OCI-LY1 (cell line): ENCODE results near the gene RAB18.

Source experiments
- EZH2 ChIP-seq: fragments of 200-600 bp; sonication (generic), shearing (Covaris generic); IDR thresholded peaks from 2 replicates; pipeline ENCODE4 v1.8.0; 2017; ENCODE audit warnings: borderline replicate concordance, mixed run types, mild to moderate bottlenecking, antibody characterized with exemption, low read length, moderate library complexity, mixed read lengths
- TF ChIP-seq, protein P1 (sequence below): fragments of 200-600 bp; sonication (generic), shearing (Covaris generic); IDR thresholded peaks from 2 replicates; pipeline ENCODE4 v1.5.1; 2017; ENCODE audit warnings: mild to moderate bottlenecking, antibody characterized with exemption, low read length, moderate library complexity, mixed read lengths

GRCh38 chr10:27481486-27481885 is 22.6 kb upstream of the RAB18 start:
- TF ChIP-seq, protein P1, sequence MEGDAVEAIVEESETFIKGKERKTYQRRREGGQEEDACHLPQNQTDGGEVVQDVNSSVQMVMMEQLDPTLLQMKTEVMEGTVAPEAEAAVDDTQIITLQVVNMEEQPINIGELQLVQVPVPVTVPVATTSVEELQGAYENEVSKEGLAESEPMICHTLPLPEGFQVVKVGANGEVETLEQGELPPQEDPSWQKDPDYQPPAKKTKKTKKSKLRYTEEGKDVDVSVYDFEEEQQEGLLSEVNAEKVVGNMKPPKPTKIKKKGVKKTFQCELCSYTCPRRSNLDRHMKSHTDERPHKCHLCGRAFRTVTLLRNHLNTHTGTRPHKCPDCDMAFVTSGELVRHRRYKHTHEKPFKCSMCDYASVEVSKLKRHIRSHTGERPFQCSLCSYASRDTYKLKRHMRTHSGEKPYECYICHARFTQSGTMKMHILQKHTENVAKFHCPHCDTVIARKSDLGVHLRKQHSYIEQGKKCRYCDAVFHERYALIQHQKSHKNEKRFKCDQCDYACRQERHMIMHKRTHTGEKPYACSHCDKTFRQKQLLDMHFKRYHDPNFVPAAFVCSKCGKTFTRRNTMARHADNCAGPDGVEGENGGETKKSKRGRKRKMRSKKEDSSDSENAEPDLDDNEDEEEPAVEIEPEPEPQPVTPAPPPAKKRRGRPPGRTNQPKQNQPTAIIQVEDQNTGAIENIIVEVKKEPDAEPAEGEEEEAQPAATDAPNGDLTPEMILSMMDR, result no peak
- no peak for TF ChIP-seq EZH2
